WTC11 (cell line): ENCODE measurements around the gene PDE1C. TPM values are rescaled to one million over a fixed set of nuclear protein-coding genes. Genes with fewer than 3 reads are reported as not detected.

ENCODE experiments used
- ATAC-seq: fragments of 200-7000 bp; cut with Tn5 transposase; 2 replicates; pipeline ENCODE4 v1.10.0; 2021; ENCODE audit warnings: mild to moderate bottlenecking, moderate library complexity
- CTCF ChIA-PET: fragments of 300-600 bp; sonication (Branson Sonifier 250); formaldehyde crosslinking; loops from one replicate; lab custom pipeline; 2021; ENCODE audit warnings: antibody characterized with exemption; lab: Charles Lee
- POLR2A ChIA-PET: fragments of 350-600 bp; sonication (Branson Sonifier 250); formaldehyde crosslinking; loops from one replicate; lab custom pipeline; 2021; ENCODE audit warnings: antibody characterized with exemption; lab: Charles Lee
- DNase-seq: peaks from one replicate; pipeline ENCODE4 v3.0.0; 2021; ENCODE audit warnings: low spot score
- H3K27ac Mint-ChIP-seq: 2 replicates; pipeline ENCODE4 v1.8.0; 2021; ENCODE audit warnings: mixed read lengths
- H3K27me3 Mint-ChIP-seq: 2 replicates; pipeline ENCODE4 v1.8.0; 2021; ENCODE audit warnings: low read depth, mild to moderate bottlenecking, moderate library complexity, mixed read lengths
- H3K36me3 Mint-ChIP-seq: 2 replicates; pipeline ENCODE4 v1.8.0; 2021; ENCODE audit warnings: mixed read lengths
- H3K4me1 Mint-ChIP-seq: 2 replicates; pipeline ENCODE4 v1.8.0; 2022; ENCODE audit warnings: mixed read lengths
- H3K4me3 Mint-ChIP-seq: 2 replicates; pipeline ENCODE4 v1.8.0; 2021; ENCODE audit warnings: mild to moderate bottlenecking, moderate library complexity, mixed read lengths
- H3K9me3 Mint-ChIP-seq: 2 replicates; pipeline ENCODE4 v1.8.0; 2021; ENCODE audit warnings: mixed read lengths
- E2F4 ChIP-seq: sonication (generic); formaldehyde crosslinking; IDR thresholded peaks from 2 replicates; pipeline ENCODE4 v1.8.1; 2022; ENCODE audit warnings: low read depth, mild to moderate bottlenecking, moderate library complexity, missing genetic modification reagents, borderline replicate concordance
- GRHL2 ChIP-seq: fragments of 250-450 bp; sonication (Bioruptor Pico); IDR thresholded peaks from 2 replicates; pipeline ENCODE4 v1.8.0; 2022; ENCODE audit warnings: mild to moderate bottlenecking, moderate library complexity; ENCODE audit not compliant: insufficient replicate concordance, severe bottlenecking
- NR3C1 ChIP-seq: sonication (generic); formaldehyde crosslinking; conservative IDR thresholded peaks from 2 replicates; pipeline ENCODE4 v1.8.1; 2023; ENCODE audit warnings: low read depth, mild to moderate bottlenecking, missing genetic modification reagents
- PRDM15 ChIP-seq: sonication (generic); formaldehyde crosslinking; IDR thresholded peaks from 2 replicates; pipeline ENCODE4 v1.8.0; 2022; ENCODE audit warnings: missing genetic modification reagents
- PREB ChIP-seq: sonication (generic); formaldehyde crosslinking; IDR thresholded peaks from 2 replicates; pipeline ENCODE4 v1.8.1; 2022; ENCODE audit warnings: mild to moderate bottlenecking, missing genetic modification reagents, moderate library complexity, borderline replicate concordance
- SMAD3 ChIP-seq: sonication (generic); formaldehyde crosslinking; IDR thresholded peaks from 2 replicates; pipeline ENCODE4 v1.8.0; 2022; ENCODE audit warnings: missing genetic modification reagents, mild to moderate bottlenecking, borderline replicate concordance
- TCF7 ChIP-seq: sonication (generic); formaldehyde crosslinking; IDR thresholded peaks from 2 replicates; pipeline ENCODE4 v1.8.0; 2022; ENCODE audit warnings: mild to moderate bottlenecking, low read depth, missing genetic modification reagents, moderate library complexity
- TEAD4 ChIP-seq: sonication (generic); formaldehyde crosslinking; IDR thresholded peaks from 2 replicates; pipeline ENCODE4 v1.8.0; 2022; ENCODE audit warnings: mild to moderate bottlenecking, missing genetic modification reagents
- USF1 ChIP-seq: sonication (generic); formaldehyde crosslinking; IDR thresholded peaks from 2 replicates; pipeline ENCODE4 v1.8.0; 2022; ENCODE audit warnings: mild to moderate bottlenecking, missing genetic modification reagents
- ZMAT4 ChIP-seq: fragments of 250-450 bp; sonication (Bioruptor Pico); IDR thresholded peaks from 2 replicates; pipeline ENCODE4 v1.9.0; 2021; ENCODE audit warnings: mild to moderate bottlenecking
- ZNF263 ChIP-seq: sonication (generic); formaldehyde crosslinking; IDR thresholded peaks from 2 replicates; pipeline ENCODE4 v1.8.1; 2022; ENCODE audit warnings: low read depth, mild to moderate bottlenecking, moderate library complexity, missing genetic modification reagents
- ZNF532 ChIP-seq: fragments of 250-450 bp; sonication (Bioruptor Pico); IDR thresholded peaks from 2 replicates; pipeline ENCODE4 v1.9.0; 2021; ENCODE audit warnings: mild to moderate bottlenecking, borderline replicate concordance
- total RNA-seq: library from RNA; stranded (reverse); gene quantifications from 3 replicates; pipeline ENCODE4 v1.2.3, GENCODE V29; 2021
- TF ChIP-seq, protein P1 (sequence below): sonication (generic); formaldehyde crosslinking; IDR thresholded peaks from 2 replicates; pipeline ENCODE4 v1.8.0; 2022; ENCODE audit warnings: mild to moderate bottlenecking, missing genetic modification reagents
- TF ChIP-seq, protein P2 (sequence below): sonication (generic); formaldehyde crosslinking; IDR thresholded peaks from 2 replicates; pipeline ENCODE4 v1.8.1; 2023; ENCODE audit warnings: mild to moderate bottlenecking, moderate library complexity, missing genetic modification reagents
- TF ChIP-seq, protein P3 (sequence below): sonication (generic); formaldehyde crosslinking; IDR thresholded peaks from 2 replicates; pipeline ENCODE4 v1.8.1; 2023; ENCODE audit warnings: mild to moderate bottlenecking, missing genetic modification reagents, moderate library complexity

The PDE1C gene
- total RNA-seq, 1 experiment from 2014 or later: 0.55 TPM

- peaks cover 16% of the 10 kb centered on the region for H3K4me1 Mint-ChIP-seq
- no peaks in the 10 kb centered on the region for H3K9me3 Mint-ChIP-seq
- CTCF ChIA-PET: no interaction called here
- TF ChIP-seq PRDM15 (no peak), ZNF263 (CRISPR knock-in tag) (no peak)
- no peak for ATAC-seq
- H3K36me3 Mint-ChIP-seq: no peaks in the 10 kb centered on the region
- no peak overlapping the region for H3K4me3 Mint-ChIP-seq
- H3K27ac Mint-ChIP-seq: no peak overlapping the region
- H3K27me3 Mint-ChIP-seq: peaks cover 2% of the 10 kb centered on the region; the same call in 1 of the 2 replicates
- DNase-seq: no peak
- POLR2A ChIA-PET: no interaction called here
These were observed 191.3 kb downstream of the PDE1C start for GRCh38 chr7:31878875-31879274.

DNA sequence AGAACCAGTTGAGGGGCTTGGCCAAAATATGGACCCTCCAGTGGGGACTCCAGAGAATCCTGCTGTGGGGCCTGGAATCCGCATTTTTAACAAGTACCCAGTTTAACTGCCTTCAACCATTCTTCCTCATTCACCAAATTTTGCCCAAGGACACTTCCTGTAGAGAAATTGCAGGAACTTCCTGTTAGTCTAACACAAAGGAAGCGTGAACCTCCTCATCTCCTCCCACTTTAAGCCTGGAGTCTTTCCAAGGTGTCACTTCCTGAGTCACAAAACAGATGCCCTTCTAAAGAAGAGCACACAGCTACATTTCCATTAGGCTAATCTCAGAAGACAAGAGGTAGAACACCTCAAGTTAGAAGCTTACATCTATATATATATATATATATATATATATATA lies 194.8 kb downstream of the PDE1C start:
- Mint-ChIP-seq H3K36me3 (no peaks in the 10 kb centered on the region), H3K9me3 (no peaks in the 10 kb centered on the region; the same call in 1 of the 2 replicates), H3K27ac (no peak overlapping the region), H3K4me3 (no peak overlapping the region), H3K4me1 (peaks cover 10% of the 10 kb centered on the region), H3K27me3 (peaks cover 2% of the 10 kb centered on the region; the same call in 1 of the 2 replicates)
- ATAC-seq (no peak), DNase-seq (no peak)
- ChIA-PET CTCF (no interaction called here), POLR2A (interaction anchor here (0.6 kb wide), 1 partner anchor 1072 kb away, joined by 3 read pairs; no protein-coding TSS in a partner anchor)
- TF ChIP-seq ZNF532 (CRISPR knock-in tag) (no peak), TEAD4 (CRISPR knock-in tag) (no peak), E2F4 (no peak), ZMAT4 (CRISPR knock-in tag) (no peak), NR3C1 (no peak), PREB (CRISPR knock-in tag) (no peak), ZNF263 (CRISPR knock-in tag) (no peak), SMAD3 (CRISPR knock-in tag) (no peak), GRHL2 (CRISPR knock-in tag) (no peak), TCF7 (CRISPR knock-in tag) (no peak), USF1 (no peak)
- TF ChIP-seq, protein P1, sequence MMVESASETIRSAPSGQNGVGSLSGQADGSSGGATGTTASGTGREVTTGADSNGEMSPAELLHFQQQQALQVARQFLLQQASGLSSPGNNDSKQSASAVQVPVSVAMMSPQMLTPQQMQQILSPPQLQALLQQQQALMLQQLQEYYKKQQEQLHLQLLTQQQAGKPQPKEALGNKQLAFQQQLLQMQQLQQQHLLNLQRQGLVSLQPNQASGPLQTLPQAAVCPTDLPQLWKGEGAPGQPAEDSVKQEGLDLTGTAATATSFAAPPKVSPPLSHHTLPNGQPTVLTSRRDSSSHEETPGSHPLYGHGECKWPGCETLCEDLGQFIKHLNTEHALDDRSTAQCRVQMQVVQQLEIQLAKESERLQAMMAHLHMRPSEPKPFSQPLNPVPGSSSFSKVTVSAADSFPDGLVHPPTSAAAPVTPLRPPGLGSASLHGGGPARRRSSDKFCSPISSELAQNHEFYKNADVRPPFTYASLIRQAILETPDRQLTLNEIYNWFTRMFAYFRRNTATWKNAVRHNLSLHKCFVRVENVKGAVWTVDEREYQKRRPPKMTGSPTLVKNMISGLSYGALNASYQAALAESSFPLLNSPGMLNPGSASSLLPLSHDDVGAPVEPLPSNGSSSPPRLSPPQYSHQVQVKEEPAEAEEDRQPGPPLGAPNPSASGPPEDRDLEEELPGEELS: no peak
- TF ChIP-seq, protein P2, sequence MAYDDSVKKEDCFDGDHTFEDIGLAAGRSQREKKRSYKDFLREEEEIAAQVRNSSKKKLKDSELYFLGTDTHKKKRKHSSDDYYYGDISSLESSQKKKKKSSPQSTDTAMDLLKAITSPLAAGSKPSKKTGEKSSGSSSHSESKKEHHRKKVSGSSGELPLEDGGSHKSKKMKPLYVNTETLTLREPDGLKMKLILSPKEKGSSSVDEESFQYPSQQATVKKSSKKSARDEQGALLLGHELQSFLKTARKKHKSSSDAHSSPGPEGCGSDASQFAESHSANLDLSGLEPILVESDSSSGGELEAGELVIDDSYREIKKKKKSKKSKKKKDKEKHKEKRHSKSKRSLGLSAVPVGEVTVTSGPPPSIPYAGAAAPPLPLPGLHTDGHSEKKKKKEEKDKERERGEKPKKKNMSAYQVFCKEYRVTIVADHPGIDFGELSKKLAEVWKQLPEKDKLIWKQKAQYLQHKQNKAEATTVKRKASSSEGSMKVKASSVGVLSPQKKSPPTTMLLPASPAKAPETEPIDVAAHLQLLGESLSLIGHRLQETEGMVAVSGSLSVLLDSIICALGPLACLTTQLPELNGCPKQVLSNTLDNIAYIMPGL (CRISPR knock-in tag): no peak
- TF ChIP-seq, protein P3, sequence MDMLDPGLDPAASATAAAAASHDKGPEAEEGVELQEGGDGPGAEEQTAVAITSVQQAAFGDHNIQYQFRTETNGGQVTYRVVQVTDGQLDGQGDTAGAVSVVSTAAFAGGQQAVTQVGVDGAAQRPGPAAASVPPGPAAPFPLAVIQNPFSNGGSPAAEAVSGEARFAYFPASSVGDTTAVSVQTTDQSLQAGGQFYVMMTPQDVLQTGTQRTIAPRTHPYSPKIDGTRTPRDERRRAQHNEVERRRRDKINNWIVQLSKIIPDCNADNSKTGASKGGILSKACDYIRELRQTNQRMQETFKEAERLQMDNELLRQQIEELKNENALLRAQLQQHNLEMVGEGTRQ (CRISPR knock-in tag): no peak
